IMR-90 (cell line): ENCODE measurements around the gene ADGRL3. TPM values are rescaled to one million over a fixed set of nuclear protein-coding genes. Genes with fewer than 3 reads are reported as not detected.

Source experiments
- ATAC-seq: fragments of 200-7000 bp; cut with Tn5 transposase; 2 replicates; pipeline ENCODE4 v1.9.1; 2020; ENCODE audit warnings: low read depth, mild to moderate bottlenecking, moderate library complexity
- BruUV-seq: library from RNA; stranded (reverse); fragments of 400-500 nt; replicated peaks from 2 replicates; lab custom pipeline; 2021; lab: Mats Ljungman, UMichigan
- CTCF ChIA-PET: fragments of 300-600 bp; formaldehyde crosslinking; extraction: SDS; loops from one replicate; lab custom pipeline; 2021; ENCODE audit warnings: antibody characterized with exemption; lab: Yijun Ruan, JAX
- POLR2A ChIA-PET: fragments of 300-600 bp; sonication (Branson Sonifier 250); formaldehyde crosslinking; loops from one replicate; lab custom pipeline; 2022; ENCODE audit warnings: antibody characterized with exemption; ENCODE audit not compliant: unreplicated experiment; lab: Charles Lee
- DNase-seq: peaks from one replicate; pipeline ENCODE4 v3.0.0; 2013
- H2AFZ ChIP-seq: replicated peaks from 2 replicates; pipeline ENCODE3; 2013; ENCODE audit warnings: low read length, mild to moderate bottlenecking; ENCODE audit not compliant: poor library complexity
- H2AK5ac ChIP-seq: 2 replicates; pipeline ENCODE4 v1.6.1; 2013; ENCODE audit warnings: low read depth, low read length, inconsistent platforms
- H2AK9ac ChIP-seq: replicated peaks from 2 replicates; pipeline ENCODE3; 2013; ENCODE audit warnings: mild to moderate bottlenecking, low read depth, low read length, moderate library complexity; ENCODE audit not compliant: poor library complexity
- H2BK120ac ChIP-seq: 2 replicates; pipeline ENCODE4 v1.6.1; 2013; ENCODE audit warnings: low read depth, low read length, inconsistent platforms
- H2BK15ac ChIP-seq: 3 replicates; pipeline ENCODE4 v1.6.1; 2013; ENCODE audit warnings: low read depth, low read length, inconsistent platforms
- H2BK20ac ChIP-seq: 2 replicates; pipeline ENCODE4 v1.6.1; 2013; ENCODE audit warnings: low read depth, mild to moderate bottlenecking, inconsistent platforms, low read length, moderate library complexity
- H2BK5ac ChIP-seq: 2 replicates; pipeline ENCODE4 v1.6.1; 2013; ENCODE audit warnings: mild to moderate bottlenecking, low read depth, low read length, inconsistent platforms; ENCODE audit not compliant: poor library complexity, severe bottlenecking
- H3K14ac ChIP-seq: replicated peaks from 2 replicates; pipeline ENCODE4 v1.6.1; 2013; ENCODE audit warnings: low read depth, low read length, inconsistent platforms
- H3K18ac ChIP-seq: 2 replicates; pipeline ENCODE4 v1.6.1; 2013; ENCODE audit warnings: low read depth, low read length, control low read depth
- H3K23ac ChIP-seq: 2 replicates; pipeline ENCODE4 v1.6.1; 2013; ENCODE audit warnings: low read depth, low read length, inconsistent platforms
- H3K27ac ChIP-seq: 2 replicates; pipeline ENCODE4 v1.5.1; 2013; ENCODE audit warnings: mild to moderate bottlenecking, control low read depth, low read length; ENCODE audit not compliant: insufficient read depth
- H3K27me3 ChIP-seq: 2 replicates; pipeline ENCODE4 v1.6.1; 2013; ENCODE audit warnings: low read length; ENCODE audit not compliant: control insufficient read depth, insufficient read depth
- H3K36me3 ChIP-seq: 2 replicates; pipeline ENCODE4 v1.6.1; 2013; ENCODE audit warnings: low read length, mixed read lengths; ENCODE audit not compliant: control insufficient read depth, insufficient read depth
- H3K4ac ChIP-seq: 2 replicates; pipeline ENCODE4 v1.6.1; 2013; ENCODE audit warnings: low read depth, low read length, inconsistent platforms
- H3K4me1 ChIP-seq: 2 replicates; pipeline ENCODE4 v1.6.1; 2013; ENCODE audit warnings: low read length, mixed read lengths; ENCODE audit not compliant: control insufficient read depth, insufficient read depth
- H3K4me2 ChIP-seq: 2 replicates; pipeline ENCODE4 v1.6.1; 2013; ENCODE audit warnings: low read depth, mild to moderate bottlenecking, control low read depth, low read length, moderate library complexity
- H3K4me3 ChIP-seq: 2 replicates; pipeline ENCODE4 v1.5.1; 2013; ENCODE audit warnings: low read depth, mild to moderate bottlenecking, control low read depth, low read length, moderate library complexity; ENCODE audit not compliant: insufficient read depth
- H3K56ac ChIP-seq: 2 replicates; pipeline ENCODE4 v1.6.1; 2013; ENCODE audit warnings: low read length, inconsistent platforms; ENCODE audit not compliant: insufficient read depth; ENCODE audit errors: extremely low read depth
- H3K79me1 ChIP-seq, 2 experiments: 2 replicates each; pipeline ENCODE4 v1.6.1; 2013; ENCODE audit warnings: low read length in 2 of 2, inconsistent platforms in 1 of 2, low read depth in 1 of 2
- H3K9ac ChIP-seq: 2 replicates; pipeline ENCODE4 v1.6.1; 2013; ENCODE audit warnings: low read depth, low read length, control low read depth
- H3K9me1 ChIP-seq: 2 replicates; pipeline ENCODE4 v1.6.1; 2013; ENCODE audit warnings: low read length, inconsistent platforms; ENCODE audit not compliant: insufficient read depth
- H3K9me3 ChIP-seq: 2 replicates; pipeline ENCODE4 v1.6.1; 2013; ENCODE audit warnings: low read length; ENCODE audit not compliant: control insufficient read depth, insufficient read depth
- H4K20me1 ChIP-seq: 2 replicates; pipeline ENCODE4 v1.6.1; 2013; ENCODE audit warnings: low read length, inconsistent platforms; ENCODE audit not compliant: insufficient read depth
- H4K5ac ChIP-seq: 2 replicates; pipeline ENCODE4 v1.6.1; 2013; ENCODE audit warnings: mild to moderate bottlenecking, low read depth, low read length, control low read depth
- H4K8ac ChIP-seq, 2 experiments: 2 replicates each; pipeline ENCODE4 v1.6.1; 2013; ENCODE audit warnings: low read depth in 2 of 2, low read length in 2 of 2, control low read depth in 1 of 2, inconsistent platforms in 1 of 2
- H4K91ac ChIP-seq: 2 replicates; pipeline ENCODE4 v1.6.1; 2013; ENCODE audit warnings: low read depth, low read length, inconsistent platforms; ENCODE audit not compliant: insufficient read depth
- CEBPB ChIP-seq: IDR thresholded peaks from 2 replicates; pipeline ENCODE4 v1.6.1; 2012; ENCODE audit warnings: low read depth, low read length, improper control_type of control experiment
- CHD1 ChIP-seq: IDR thresholded peaks from 2 replicates; pipeline ENCODE4 v1.6.1; 2012; ENCODE audit warnings: low read depth, low read length, improper control_type of control experiment
- CTCF ChIP-seq: conservative IDR thresholded peaks from 2 replicates; pipeline ENCODE4 v1.5.1; 2012; ENCODE audit warnings: mild to moderate bottlenecking, low read depth, low read length, improper control_type of control experiment
- ELK1 ChIP-seq: fragments of 150-350 bp; IDR thresholded peaks from 2 replicates; pipeline ENCODE4 v1.6.1; 2016; ENCODE audit warnings: low read depth, mild to moderate bottlenecking, low read length, moderate library complexity, borderline replicate concordance
- MAFK ChIP-seq: IDR thresholded peaks from 2 replicates; pipeline ENCODE4 v1.6.1; 2012; ENCODE audit warnings: low read depth, low read length, improper control_type of control experiment
- MAZ ChIP-seq: IDR thresholded peaks from 2 replicates; pipeline ENCODE4 v1.6.1; 2012; ENCODE audit warnings: low read depth, mild to moderate bottlenecking, low read length, improper control_type of control experiment, moderate library complexity, borderline replicate concordance
- POLR2A ChIP-seq: IDR thresholded peaks from 2 replicates; pipeline ENCODE4 v1.6.1; 2012; ENCODE audit warnings: mild to moderate bottlenecking, low read depth, low read length
- RCOR1 ChIP-seq: IDR thresholded peaks from 2 replicates; pipeline ENCODE4 v1.6.1; 2012; ENCODE audit warnings: mild to moderate bottlenecking, low read length, improper control_type of control experiment; ENCODE audit not compliant: insufficient replicate concordance
- RFX5 ChIP-seq: IDR thresholded peaks from 2 replicates; pipeline ENCODE4 v1.8.0; 2012; ENCODE audit warnings: low read depth, mild to moderate bottlenecking, low read length, moderate library complexity
- SMC3 ChIP-seq: fragments of 150-350 bp; IDR thresholded peaks from 2 replicates; pipeline ENCODE4 v1.6.1; 2016; ENCODE audit warnings: low read depth, mild to moderate bottlenecking, antibody characterized with exemption, low read length, moderate library complexity
- USF2 ChIP-seq: fragments of 150-350 bp; IDR thresholded peaks from 2 replicates; pipeline ENCODE4 v1.6.1; 2017; ENCODE audit warnings: mild to moderate bottlenecking, antibody characterized with exemption, low read length, low read depth
- WGBS, 2 experiments: methylation state at CpG; one replicate each; pipeline versions ENCODE4 v1.1.5 to v1.1.7; 2013; ENCODE audit warnings: missing lambda C conversion rate in 2 of 2; ENCODE audit not compliant: insufficient read length in 1 of 2; ENCODE audit errors: extremely low coverage in 2 of 2; 5-methylcytosine and 5-hydroxymethylcytosine counted together
- dilution Hi-C: fragments of 300-500 bp; cut with HindIII; formaldehyde crosslinking; loops from one replicate; pipeline ENCODE4 v1.14.3; 2018; ENCODE audit warnings: low sequenced_read_pairs; ENCODE audit not compliant: unreplicated experiment
- in situ Hi-C: fragments of 300-500 bp; cut with MboI; formaldehyde crosslinking; loops from 3 replicates; pipeline ENCODE4 v1.14.3; 2019; ENCODE audit warnings: low sequenced_read_pairs, inconsistent platforms, mixed read lengths
- intact Hi-C: fragments of 100-400 bp; cut with micrococcal nuclease; formaldehyde crosslinking; loops from 2 replicates; pipeline ENCODE4 v1.10.0; 2022
- polyA plus RNA-seq, 3 experiments: library from polyadenylated mRNA; depleted of rRNA; stranded (reverse); fragments of >200 nt; gene quantifications; 2 replicates each; pipeline ENCODE4 v1.2.3, GENCODE V29; 2012; ENCODE audit warnings: low replicate concordance in 1 of 3
- total RNA-seq: library from RNA; depleted of rRNA; stranded (reverse); fragments of >200 nt; gene quantifications from 2 replicates; pipeline ENCODE4 v1.2.3, GENCODE V29; 2012

The ADGRL3 gene
- total and polyA plus RNA-seq, 2 of the 4 experiments (the other 2 are of a cell fraction): 0.46 to 2.5 TPM

GRCh38 chr4:61489927-61490326 lies 289.8 kb downstream of the ADGRL3 start:
- DNase-seq (no peak), ATAC-seq (no peak)
- CTCF ChIA-PET: no interaction called here
- no TSS peak for BruUV-seq
- POLR2A ChIA-PET: no interaction called here
- no peak overlapping the region for H3K27ac ChIP-seq
- no peak overlapping the region for H2BK20ac ChIP-seq
- H4K20me1 ChIP-seq: no peaks in the 10 kb centered on the region
- no peak overlapping the region for H3K9ac ChIP-seq
- no peak overlapping the region for H2AK9ac ChIP-seq
- no peak overlapping the region for H3K14ac ChIP-seq
- H3K9me3 ChIP-seq: no peaks in the 10 kb centered on the region
- no peak overlapping the region for H2BK5ac ChIP-seq
- no peaks in the 10 kb centered on the region for H3K27me3 ChIP-seq
- no peak overlapping the region for H4K5ac ChIP-seq
- WGBS, 2 experiments: 58% methylated on average over 2 of the region's 3 CpGs; no CpG with 5 or more reads in 1 of the 2 experiments
- no peaks in the 10 kb centered on the region for H3K36me3 ChIP-seq
- H2BK120ac ChIP-seq: no peak overlapping the region
- intact Hi-C loops (no loop called here), dilution Hi-C loops (no loop called here), in situ Hi-C loops (no loop called here)
- no peaks in the 10 kb centered on the region for H3K9me1 ChIP-seq
- H2AK5ac ChIP-seq: no peak overlapping the region
- no peaks in the 10 kb centered on the region for H3K79me1 ChIP-seq
- no peak overlapping the region for H4K8ac ChIP-seq
- H2BK15ac ChIP-seq: no peak overlapping the region
- no peak overlapping the region for H4K91ac ChIP-seq
- no peaks in the 10 kb centered on the region for H3K4me1 ChIP-seq
- H3K4me2 ChIP-seq: no peak overlapping the region
- H3K18ac ChIP-seq: no peak overlapping the region
- H3K23ac ChIP-seq: no peak overlapping the region
- no peak overlapping the region for H3K4ac ChIP-seq
- TF ChIP-seq POLR2A (no peak), CEBPB (no peak), SMC3 (no peak), RCOR1 (no peak), MAZ (no peak), RFX5 (no peak), ELK1 (no peak), CTCF (no peak), USF2 (no peak), MAFK (no peak), CHD1 (no peak)
- no peak overlapping the region for H2AFZ ChIP-seq
- H3K56ac ChIP-seq: no peak overlapping the region
- no peak overlapping the region for H3K4me3 ChIP-seq
